HCT116 (cell line): ENCODE data around the gene MAPK8.

Experiments used
- CTCF ChIP-seq, 3 experiments: fragments of 200-600 bp in 1 of 3; sonication (generic) in 1 of 3; IDR thresholded peaks in 2 of 3; conservative IDR thresholded peaks in 1 of 3; 2 replicates each; pipeline ENCODE4 v1.5.1; 2012 to 2017; ENCODE audit warnings: low read depth in 2 of 3, low read length in 2 of 3, antibody characterized with exemption in 1 of 3, borderline replicate concordance in 1 of 3, control low read depth in 1 of 3, mild to moderate bottlenecking in 1 of 3, mixed read lengths in 1 of 3, mixed run types in 1 of 3, moderate library complexity in 1 of 3; ENCODE audit not compliant: insufficient read depth in 1 of 3
- MAX ChIP-seq: IDR thresholded peaks from 2 replicates; pipeline ENCODE4 v1.6.1; 2012

- TF ChIP-seq MAX: no peak
- no peak for TF ChIP-seq CTCF (IDR thresholded peaks at IDR 0.05 in 2 of 3, conservative IDR thresholded peaks at IDR 0.05 in 1 of 3; ENCODE audit: borderline replicate concordance in 1 of 3, insufficient read depth in 1 of 3, low read depth in 2 of 3, low read length in 2 of 3)
Measured at GRCh38 chr10:48406658-48407057, 100.2 kb downstream of the MAPK8 start.
